HepG2 (cell line): Measurements from ENCODE around the gene FTL. TPM values are rescaled to one million over a fixed set of nuclear protein-coding genes. Genes with fewer than 3 reads are reported as not detected.

Source experiments
- ELF1 ChIP-seq: sonication (generic); formaldehyde crosslinking; IDR thresholded peaks from 2 replicates; pipeline ENCODE4 v1.4.0; 2020; ENCODE audit warnings: missing genetic modification reagents
- KDM6A ChIP-seq: IDR thresholded peaks from 2 replicates; pipeline ENCODE4 v1.6.1; 2016; ENCODE audit warnings: low read depth
- PITX1 ChIP-seq: sonication (generic); formaldehyde crosslinking; IDR thresholded peaks from 2 replicates; pipeline ENCODE4 v1.5.1; 2020; ENCODE audit warnings: mild to moderate bottlenecking, missing genetic modification reagents
- RAD21 ChIP-seq: fragments of 450-650 bp; formaldehyde crosslinking; IDR thresholded peaks from 2 replicates; pipeline ENCODE4 v1.5.0; 2020; ENCODE audit warnings: mild to moderate bottlenecking
- RARA ChIP-seq: IDR thresholded peaks from 2 replicates; pipeline ENCODE4 v1.6.1; 2016; ENCODE audit warnings: missing genetic modification reagents, missing compliant biosample characterization
- SOX6 ChIP-seq, 2 experiments: fragments of 450-650 bp in 1 of 2; sonication (generic) in 1 of 2; formaldehyde crosslinking in 1 of 2; IDR thresholded peaks; 2 replicates each; pipeline versions ENCODE4 v1.4.0 to v1.6.1; 2017 to 2020; ENCODE audit warnings: antibody characterized with exemption in 1 of 2, mild to moderate bottlenecking in 1 of 2, missing genetic modification reagents in 1 of 2
- TEAD3 ChIP-seq: optimal IDR thresholded peaks from 2 replicates; pipeline ENCODE3; 2016; ENCODE audit warnings: borderline replicate concordance
- ZBTB20 ChIP-seq: sonication (generic); formaldehyde crosslinking; IDR thresholded peaks from 2 replicates; pipeline ENCODE4 v1.8.1; 2023; ENCODE audit warnings: missing genetic modification reagents, low read depth, mild to moderate bottlenecking, borderline replicate concordance
- ZNF235 ChIP-seq: sonication (generic); formaldehyde crosslinking; IDR thresholded peaks from 2 replicates; pipeline ENCODE4 v1.8.1; 2023; ENCODE audit warnings: mild to moderate bottlenecking, missing genetic modification reagents, borderline replicate concordance
- ZNF263 ChIP-seq: sonication (generic); formaldehyde crosslinking; IDR thresholded peaks from 2 replicates; pipeline ENCODE4 v1.4.0; 2020; ENCODE audit warnings: missing genetic modification reagents
- ZNF317 ChIP-seq: sonication (generic); formaldehyde crosslinking; IDR thresholded peaks from 2 replicates; pipeline ENCODE4 v1.5.0; 2020; ENCODE audit warnings: mild to moderate bottlenecking, missing genetic modification reagents
- ZNF343 ChIP-seq: sonication (generic); formaldehyde crosslinking; IDR thresholded peaks from 2 replicates; pipeline ENCODE4 v1.4.0; 2020; ENCODE audit warnings: mild to moderate bottlenecking, missing genetic modification reagents
- ZNF431 ChIP-seq: sonication (generic); formaldehyde crosslinking; IDR thresholded peaks from 2 replicates; pipeline ENCODE4 v1.9.0; 2022; ENCODE audit warnings: missing genetic modification reagents, low read depth, mild to moderate bottlenecking, borderline replicate concordance
- ZNF598 ChIP-seq: sonication (generic); formaldehyde crosslinking; IDR thresholded peaks from 2 replicates; pipeline ENCODE4 v1.5.1; 2020; ENCODE audit warnings: mild to moderate bottlenecking, missing genetic modification reagents, borderline replicate concordance
- polyA plus RNA-seq, 8 experiments: library from polyadenylated mRNA; depleted of rRNA in 3 of 8; stranded (reverse) in 7 of 8; unstranded in 1 of 8; fragments of >200 nt; fragmentation: Illumina TruSeq in 4 of 8; extraction: Trizol in 4 of 8; gene quantifications; 2 replicates each; pipeline versions ENCODE4 v1.2.1 to v1.2.3, GENCODE V29; 2011 to 2016; ENCODE audit warnings: low read depth in 4 of 8, missing spikeins in 1 of 8, mixed read lengths in 1 of 8; ENCODE audit not compliant: insufficient read depth in 1 of 8
- total RNA-seq, 5 experiments: library from RNA; depleted of rRNA; stranded (reverse); fragments of >200 nt; fragmentation: Illumina TruSeq; extraction: Trizol; gene quantifications; 2 replicates each; pipeline ENCODE4 v1.2.3, GENCODE V29; 2016; ENCODE audit warnings: low read depth in 1 of 5
- TF ChIP-seq, protein P1 (sequence below): sonication (generic); formaldehyde crosslinking; conservative IDR thresholded peaks from 2 replicates; pipeline ENCODE4 v1.4.0; 2020; ENCODE audit warnings: missing genetic modification reagents
- TF ChIP-seq, protein P2 (sequence below): sonication (generic); formaldehyde crosslinking; IDR thresholded peaks from 2 replicates; pipeline ENCODE4 v1.4.0; 2020; ENCODE audit warnings: mild to moderate bottlenecking, missing genetic modification reagents
- TF ChIP-seq, protein P3 (sequence below): sonication (generic); formaldehyde crosslinking; IDR thresholded peaks from one replicate; pipeline ENCODE4 v1.5.1; 2020; ENCODE audit warnings: mild to moderate bottlenecking, missing genetic modification reagents; ENCODE audit errors: not compliant biosample characterization

Gene FTL
- total and polyA plus RNA-seq, 2 of the 13 experiments (the other 11 are each of a cell fraction or from before 2014, with no cell fraction given), result 2,721 to 8,800 TPM

DNA sequence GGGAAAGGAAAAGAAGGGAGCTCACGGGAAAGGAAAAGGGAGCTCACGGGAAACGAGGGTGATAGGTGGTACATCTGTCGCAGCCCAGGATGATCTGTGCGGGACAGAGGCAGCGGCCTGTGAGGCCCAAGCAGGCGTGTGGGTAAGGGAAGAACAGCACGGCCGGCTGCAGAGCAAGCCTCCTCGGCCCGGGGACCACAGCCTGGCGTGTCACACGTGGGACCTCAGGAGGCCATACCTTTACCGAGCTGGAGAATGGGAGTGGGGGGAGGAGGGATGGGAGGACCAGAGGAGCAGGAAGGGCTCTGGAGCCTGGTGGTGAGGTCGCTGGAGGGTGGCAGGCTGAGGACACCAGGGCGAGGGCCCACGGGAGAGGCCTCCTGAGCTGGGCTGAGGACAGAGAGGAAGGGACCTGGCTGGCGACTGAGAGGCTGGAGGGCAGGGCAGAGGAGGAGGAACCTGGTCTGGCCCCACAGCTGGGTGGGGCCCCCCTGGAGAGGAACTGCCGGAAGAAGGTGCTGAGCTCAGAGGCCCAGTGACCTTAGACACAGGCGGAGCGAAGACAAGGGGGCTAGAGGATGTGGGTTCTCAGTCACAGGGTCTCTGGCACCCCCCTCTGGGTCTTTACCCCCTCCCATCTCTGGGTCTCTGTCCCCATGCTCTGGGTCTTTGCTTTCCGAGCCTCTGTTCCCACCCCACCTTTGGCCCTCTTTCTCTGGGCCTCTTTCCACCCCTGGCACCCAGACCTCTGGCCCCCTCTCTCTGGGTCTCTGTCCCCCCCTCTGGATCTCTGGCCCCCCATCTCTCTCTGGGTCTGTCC lies 2.9 kb upstream of the FTL start (continued):
- TF ChIP-seq SOX6 (IDR thresholded peaks at IDR 0.05) (no peak), SOX6 (CRISPR knock-in tag; IDR thresholded peaks at IDR 0.05) (peak; percentile 58), ZBTB20 (CRISPR knock-in tag) (peak; percentile 70; the same call in 1 of the 2 replicates), ZNF263 (CRISPR knock-in tag) (peak; percentile 100), ZNF317 (CRISPR knock-in tag) (0 out of 2 replicates have a peak, but pooled peaks have one; percentile 66), RAD21 (CRISPR knock-in tag) (peak; percentile 58; the same call in 1 of the 2 replicates), RARA (CRISPR knock-in tag) (peak; percentile 77), ELF1 (CRISPR knock-in tag) (peak; percentile 66), ZNF235 (CRISPR knock-in tag) (no peak), ZNF598 (peak; percentile 92; the same call in 1 of the 2 replicates), ZNF343 (peak; percentile 30; the same call in 1 of the 2 replicates), TEAD3 (CRISPR knock-in tag) (peak; percentile 51), ZNF431 (CRISPR knock-in tag) (peak; percentile 63; the same call in 1 of the 2 replicates), KDM6A (CRISPR knock-in tag) (peak; percentile 60; the same call in 1 of the 2 replicates), PITX1 (CRISPR knock-in tag) (peak; percentile 84; the same call in 1 of the 2 replicates)
- TF ChIP-seq, protein P1, sequence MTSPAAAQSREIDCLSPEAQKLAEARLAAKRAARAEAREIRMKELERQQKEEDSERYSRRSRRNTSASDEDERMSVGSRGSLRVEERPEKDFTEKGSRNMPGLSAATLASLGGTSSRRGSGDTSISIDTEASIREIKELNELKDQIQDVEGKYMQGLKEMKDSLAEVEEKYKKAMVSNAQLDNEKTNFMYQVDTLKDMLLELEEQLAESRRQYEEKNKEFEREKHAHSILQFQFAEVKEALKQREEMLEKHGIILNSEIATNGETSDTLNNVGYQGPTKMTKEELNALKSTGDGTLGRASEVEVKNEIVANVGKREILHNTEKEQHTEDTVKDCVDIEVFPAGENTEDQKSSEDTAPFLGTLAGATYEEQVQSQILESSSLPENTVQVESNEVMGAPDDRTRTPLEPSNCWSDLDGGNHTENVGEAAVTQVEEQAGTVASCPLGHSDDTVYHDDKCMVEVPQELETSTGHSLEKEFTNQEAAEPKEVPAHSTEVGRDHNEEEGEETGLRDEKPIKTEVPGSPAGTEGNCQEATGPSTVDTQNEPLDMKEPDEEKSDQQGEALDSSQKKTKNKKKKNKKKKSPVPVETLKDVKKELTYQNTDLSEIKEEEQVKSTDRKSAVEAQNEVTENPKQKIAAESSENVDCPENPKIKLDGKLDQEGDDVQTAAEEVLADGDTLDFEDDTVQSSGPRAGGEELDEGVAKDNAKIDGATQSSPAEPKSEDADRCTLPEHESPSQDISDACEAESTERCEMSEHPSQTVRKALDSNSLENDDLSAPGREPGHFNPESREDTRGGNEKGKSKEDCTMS (CRISPR knock-in tag), result no peak
- TF ChIP-seq, protein P2, sequence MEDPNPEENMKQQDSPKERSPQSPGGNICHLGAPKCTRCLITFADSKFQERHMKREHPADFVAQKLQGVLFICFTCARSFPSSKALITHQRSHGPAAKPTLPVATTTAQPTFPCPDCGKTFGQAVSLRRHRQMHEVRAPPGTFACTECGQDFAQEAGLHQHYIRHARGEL, result no peak
- TF ChIP-seq, protein P3, sequence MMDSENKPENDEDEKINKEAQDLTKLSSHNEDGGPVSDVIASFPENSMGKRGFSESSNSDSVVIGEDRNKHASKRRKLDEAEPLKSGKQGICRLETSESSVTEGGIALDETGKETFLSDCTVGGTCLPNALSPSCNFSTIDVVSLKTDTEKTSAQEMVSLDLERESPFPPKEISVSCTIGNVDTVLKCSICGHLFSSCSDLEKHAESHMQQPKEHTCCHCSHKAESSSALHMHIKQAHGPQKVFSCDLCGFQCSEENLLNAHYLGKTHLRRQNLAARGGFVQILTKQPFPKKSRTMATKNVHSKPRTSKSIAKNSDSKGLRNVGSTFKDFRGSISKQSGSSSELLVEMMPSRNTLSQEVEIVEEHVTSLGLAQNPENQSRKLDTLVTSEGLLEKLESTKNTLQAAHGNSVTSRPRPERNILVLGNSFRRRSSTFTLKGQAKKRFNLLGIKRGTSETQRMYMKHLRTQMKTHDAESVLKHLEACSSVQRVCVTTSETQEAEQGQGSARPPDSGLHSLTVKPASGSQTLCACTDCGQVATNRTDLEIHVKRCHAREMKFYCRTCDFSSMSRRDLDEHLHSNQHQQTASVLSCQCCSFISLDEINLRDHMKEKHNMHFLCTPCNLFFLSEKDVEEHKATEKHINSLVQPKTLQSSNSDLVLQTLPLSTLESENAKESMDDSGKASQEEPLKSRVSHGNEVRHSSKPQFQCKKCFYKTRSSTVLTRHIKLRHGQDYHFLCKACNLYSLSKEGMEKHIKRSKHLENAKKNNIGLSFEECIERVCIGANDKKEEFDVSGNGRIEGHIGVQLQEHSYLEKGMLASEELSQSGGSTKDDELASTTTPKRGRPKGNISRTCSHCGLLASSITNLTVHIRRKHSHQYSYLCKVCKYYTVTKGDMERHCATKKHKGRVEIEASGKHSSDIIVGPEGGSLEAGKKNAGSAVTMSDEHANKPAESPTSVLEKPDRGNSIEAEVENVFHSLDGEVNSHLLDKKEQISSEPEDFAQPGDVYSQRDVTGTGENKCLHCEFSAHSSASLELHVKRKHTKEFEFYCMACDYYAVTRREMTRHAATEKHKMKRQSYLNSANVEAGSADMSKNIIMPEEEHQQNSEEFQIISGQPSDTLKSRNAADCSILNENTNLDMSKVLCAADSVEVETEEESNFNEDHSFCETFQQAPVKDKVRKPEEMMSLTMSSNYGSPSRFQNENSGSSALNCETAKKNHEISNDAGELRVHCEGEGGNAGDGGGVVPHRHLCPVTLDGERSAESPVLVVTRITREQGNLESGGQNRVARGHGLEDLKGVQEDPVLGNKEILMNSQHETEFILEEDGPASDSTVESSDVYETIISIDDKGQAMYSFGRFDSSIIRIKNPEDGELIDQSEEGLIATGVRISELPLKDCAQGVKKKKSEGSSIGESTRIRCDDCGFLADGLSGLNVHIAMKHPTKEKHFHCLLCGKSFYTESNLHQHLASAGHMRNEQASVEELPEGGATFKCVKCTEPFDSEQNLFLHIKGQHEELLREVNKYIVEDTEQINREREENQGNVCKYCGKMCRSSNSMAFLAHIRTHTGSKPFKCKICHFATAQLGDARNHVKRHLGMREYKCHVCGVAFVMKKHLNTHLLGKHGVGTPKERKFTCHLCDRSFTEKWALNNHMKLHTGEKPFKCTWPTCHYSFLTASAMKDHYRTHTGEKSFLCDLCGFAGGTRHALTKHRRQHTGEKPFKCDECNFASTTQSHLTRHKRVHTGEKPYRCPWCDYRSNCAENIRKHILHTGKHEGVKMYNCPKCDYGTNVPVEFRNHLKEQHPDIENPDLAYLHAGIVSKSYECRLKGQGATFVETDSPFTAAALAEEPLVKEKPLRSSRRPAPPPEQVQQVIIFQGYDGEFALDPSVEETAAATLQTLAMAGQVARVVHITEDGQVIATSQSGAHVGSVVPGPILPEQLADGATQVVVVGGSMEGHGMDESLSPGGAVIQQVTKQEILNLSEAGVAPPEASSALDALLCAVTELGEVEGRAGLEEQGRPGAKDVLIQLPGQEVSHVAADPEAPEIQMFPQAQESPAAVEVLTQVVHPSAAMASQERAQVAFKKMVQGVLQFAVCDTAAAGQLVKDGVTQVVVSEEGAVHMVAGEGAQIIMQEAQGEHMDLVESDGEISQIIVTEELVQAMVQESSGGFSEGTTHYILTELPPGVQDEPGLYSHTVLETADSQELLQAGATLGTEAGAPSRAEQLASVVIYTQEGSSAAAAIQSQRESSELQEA (CRISPR knock-in tag), result peak; percentile 85
